UCSD-AML1 (cell line): ENCODE results near the gene KAZN.

ENCODE experiments used
- DNase-seq: peaks from one replicate; lab custom pipeline; 2025; ENCODE audit not compliant: unreplicated experiment; lab: John Stamatoyannopoulos, UW

KAZN gene

DNA sequence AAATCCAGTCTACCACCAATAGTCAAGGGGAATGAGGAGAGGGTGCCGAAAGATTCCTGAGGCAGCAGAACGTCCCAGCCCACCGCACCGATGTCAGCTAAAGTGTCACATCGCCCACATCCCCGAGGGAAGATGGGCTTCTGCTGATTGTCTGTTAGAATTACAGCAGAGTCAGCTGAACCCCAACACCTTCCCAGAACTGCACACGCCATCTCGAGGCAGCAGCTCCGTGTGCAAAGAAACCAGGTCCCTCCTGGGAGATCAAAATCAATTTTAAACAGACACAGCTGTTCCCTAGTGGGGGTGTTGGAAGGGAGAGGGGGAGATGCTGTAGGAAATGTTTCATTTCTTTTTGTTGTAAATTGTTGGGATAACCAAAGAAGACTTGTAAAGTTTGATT, 12.8 kb upstream of the KAZN start:
- DNase-seq = no peak

DNA sequence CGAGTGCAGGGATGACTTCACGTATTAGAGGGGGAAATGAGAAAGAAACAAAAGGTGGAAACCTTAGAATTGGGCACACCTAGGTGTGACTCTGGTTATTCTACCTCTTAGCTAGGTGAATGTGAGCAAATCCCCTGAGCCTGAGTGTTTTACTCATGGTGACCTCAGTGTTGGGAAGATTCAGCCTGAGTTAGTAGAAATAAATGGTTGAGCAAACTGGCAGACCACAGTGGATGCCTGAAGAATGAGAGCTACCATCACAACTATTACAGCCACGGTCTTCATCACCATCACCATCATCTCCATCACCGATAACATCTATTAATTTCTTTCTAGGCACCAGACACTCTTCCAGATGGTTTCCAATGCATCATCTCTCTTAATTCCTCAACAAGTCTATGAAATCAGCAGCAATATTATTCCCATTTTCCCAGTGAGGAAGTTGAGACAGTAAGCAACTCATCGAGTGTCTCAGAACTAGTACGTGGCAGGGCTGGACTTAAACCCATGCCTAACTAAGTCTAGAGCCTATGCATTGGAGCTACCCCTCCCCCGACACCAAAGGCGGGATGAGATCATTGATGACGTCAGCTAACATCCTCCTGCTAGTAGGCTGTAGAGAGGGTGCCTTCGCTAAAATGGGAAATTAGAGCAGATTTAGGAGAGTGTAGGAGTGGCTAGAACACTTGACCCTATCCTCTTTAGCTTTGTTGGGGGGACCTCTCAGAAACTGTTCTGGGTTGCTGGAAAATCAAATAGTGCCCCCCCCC, 7.9 kb upstream of the KAZN start:
- DNase-seq = no peak

DNA sequence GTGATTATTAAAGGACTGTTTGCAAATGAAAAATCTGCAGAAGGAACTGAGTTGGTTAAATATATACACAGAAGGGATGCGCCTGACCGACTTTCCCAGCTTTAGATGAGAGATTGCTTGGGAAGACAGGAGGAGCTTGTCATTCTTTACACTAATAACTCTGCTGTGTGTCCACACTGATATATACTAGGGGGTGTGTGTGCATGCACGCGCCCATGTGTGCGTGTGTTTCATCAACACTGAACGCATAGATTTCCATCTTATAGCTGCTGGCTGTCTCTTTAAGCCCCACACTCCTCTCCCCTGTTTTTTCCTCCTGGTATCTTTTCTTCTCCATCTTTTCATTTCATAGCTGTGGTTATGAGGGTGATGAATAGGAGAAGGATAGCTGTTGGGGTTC, 6.9 kb upstream of the KAZN start:
- DNase-seq = no peak

- no peak for DNase-seq
Measured at GRCh38 chr1:14592004-14592631, 6.4 kb upstream of the KAZN start.

DNA sequence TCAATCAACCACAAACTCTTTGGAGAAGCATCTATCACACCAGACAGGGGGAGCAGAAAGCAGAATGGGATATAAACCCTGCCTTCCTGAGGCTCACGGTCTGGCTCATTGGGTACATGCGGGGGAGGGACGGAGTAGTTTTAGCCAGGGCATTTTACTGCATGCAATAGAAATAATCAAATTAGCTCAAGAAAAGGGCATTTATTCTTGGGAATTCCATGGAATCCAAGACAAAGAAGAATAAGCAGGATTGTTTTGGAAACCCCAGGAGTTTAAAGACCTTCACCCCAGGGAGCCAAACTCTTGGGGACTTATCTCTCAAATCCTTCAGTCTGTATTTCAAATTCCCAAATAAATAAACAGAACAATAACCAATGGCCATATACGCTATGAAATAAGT, 5.2 kb upstream of the KAZN start:
- DNase-seq = no peak

DNA sequence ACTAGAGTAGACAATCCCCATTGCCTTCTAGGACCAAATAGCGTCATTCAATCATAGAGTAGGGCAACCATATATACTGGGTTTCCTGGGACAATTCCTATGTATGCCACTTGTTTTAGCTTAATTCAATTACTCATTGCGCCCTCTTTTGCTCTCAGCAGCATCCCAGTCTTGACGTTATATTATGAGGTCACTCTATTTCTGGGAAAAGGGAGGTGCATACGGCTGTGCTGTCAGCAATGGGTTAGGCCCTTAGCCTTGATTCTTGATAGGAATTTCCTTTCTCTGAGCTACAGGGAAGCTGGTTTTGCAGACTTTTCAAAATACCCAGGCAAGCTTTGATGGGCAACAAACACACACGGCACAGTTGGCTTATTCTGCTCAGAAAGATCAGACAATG, 4.4 kb upstream of the KAZN start:
- DNase-seq = no peak

- no peak for DNase-seq
Measured at GRCh38 chr1:14596591-14596990, 1.9 kb upstream of the KAZN start.

GRCh38 chr1:14597343-14598006, 1.0 kb upstream of the KAZN start:
- no peak for DNase-seq

DNA sequence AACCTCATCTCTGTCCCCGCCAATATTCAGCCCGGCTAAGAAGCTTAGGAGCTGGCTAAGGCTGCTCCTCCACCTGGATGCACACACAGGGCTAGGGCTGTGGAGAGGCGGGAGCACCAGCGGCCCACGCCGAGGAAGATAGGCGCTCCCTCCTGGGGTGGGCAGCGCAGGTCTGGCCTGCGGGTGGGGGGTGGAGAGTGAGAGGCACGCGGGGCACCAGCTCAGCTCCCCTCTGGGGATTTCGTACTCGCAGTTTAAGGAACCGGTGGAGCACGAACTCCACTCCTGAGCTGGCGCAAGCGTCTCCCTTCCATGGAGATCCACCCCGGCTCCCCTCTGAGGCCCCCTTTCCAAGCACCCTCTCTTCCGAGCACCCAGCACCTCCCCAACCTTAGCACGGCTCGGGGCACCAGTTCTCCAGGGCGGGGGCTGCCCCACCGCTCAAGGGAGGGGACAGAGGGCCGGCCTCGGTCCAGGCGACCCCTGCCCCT, 433 bp upstream of the KAZN start:
- DNase-seq = no peak

- DNase-seq = no peak
Measured at GRCh38 chr1:14599183-14599791, 802 bp downstream of the KAZN start.

DNA sequence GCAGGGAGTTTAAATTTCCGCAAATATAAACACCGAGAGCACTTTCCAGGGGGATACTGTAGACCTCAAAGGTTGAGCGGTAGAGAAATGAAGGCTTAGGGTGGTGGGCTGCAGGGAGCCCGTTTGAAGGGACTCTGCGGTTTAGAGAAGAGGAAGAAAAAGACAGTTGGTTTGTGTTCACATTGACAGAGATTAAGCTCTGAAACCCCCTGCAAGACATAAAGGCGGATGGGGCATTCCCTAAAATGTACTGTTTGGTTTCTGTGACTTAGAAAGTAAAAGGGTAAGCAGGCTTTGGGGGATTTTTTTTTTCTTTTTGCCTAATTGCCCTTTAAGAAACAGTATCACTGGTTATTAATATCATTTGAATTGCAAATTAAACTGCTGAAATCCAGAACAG, 1.3 kb downstream of the KAZN start:
- DNase-seq = no peak

GRCh38 chr1:14600405-14601112, 2.1 kb downstream of the KAZN start:
- no peak for DNase-seq

GRCh38 chr1:14602136-14602535, 3.7 kb downstream of the KAZN start:
- DNase-seq = no peak

DNA sequence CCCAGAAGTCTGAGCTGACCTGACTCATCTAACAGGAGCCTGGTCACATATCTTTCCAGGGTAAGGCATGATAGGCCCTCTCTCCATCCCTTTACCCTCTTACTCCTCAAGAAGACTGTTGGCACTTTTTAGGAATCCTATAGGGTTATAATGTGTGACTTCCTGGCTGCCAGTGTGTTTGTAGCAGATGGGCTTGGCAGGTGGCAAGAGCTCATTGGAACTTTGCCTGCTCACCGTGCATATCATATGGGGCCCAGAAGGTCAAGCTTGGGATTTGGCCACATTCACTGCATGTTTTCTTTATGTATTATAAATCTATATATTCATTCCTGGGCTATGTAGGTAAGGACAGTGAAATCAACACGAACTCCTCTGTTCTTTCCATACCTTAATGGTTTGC, 5.2 kb downstream of the KAZN start:
- DNase-seq = no peak

DNA sequence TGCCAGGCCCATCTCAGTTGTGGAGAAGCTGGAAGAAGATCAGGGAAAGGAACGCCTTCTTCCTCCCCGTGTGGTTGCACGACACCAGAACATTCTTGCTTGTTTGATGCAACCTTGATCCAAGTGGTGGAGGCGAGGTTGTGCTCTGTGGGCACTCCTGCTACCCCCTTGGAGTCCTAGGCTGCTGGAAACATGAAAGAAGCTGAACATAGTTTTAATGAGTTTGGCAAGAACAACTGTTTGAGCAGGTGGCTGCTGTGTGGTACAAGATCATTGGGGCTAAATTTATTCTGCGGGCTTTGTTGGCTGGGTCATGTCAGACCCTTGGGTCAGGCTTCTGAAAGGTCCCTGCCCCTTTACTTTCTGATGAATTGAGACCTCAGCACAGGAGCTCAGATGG, 5.9 kb downstream of the KAZN start:
- DNase-seq = no peak

- no peak for DNase-seq
Measured at GRCh38 chr1:14605945-14606344, 7.5 kb downstream of the KAZN start.

DNA sequence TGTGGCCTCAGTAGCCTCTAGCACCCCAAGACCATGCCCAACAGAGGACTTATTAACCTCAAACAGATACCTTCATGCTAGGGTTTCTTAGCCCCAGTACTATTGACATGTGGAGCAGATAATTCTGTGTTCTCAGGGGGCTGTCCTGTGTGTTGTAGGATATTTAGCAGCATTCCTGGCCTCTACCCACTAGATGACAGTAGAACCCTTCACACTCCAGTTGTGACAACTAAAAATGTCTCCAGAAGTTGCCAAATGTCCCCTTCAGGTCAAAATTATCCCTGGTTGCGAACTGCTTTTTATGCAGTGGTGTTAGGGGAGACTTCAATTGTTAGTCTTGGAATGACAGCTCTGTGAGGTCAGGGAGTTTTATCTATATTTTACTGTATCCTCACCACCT, 8.1 kb downstream of the KAZN start:
- no peak for DNase-seq

GRCh38 chr1:14607295-14607694, 8.8 kb downstream of the KAZN start:
- no peak for DNase-seq

DNA sequence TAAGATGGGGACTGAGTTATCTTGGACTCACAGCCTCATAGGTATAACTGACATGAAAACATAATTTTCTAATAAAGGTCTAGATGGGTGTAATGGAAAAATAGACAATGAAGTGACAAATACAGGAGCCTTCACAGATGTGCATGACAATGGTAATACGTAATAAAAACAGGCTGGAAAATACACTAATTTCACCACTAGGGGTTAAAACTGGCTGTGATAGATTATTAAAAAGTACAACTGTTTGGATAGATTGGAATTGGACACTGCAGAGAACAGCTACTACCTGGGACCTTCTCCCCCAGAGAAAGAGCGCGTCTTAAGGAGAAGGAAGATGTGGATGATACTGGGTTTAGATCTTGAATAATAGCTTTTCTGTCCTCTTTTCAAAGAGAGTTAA, 9.8 kb downstream of the KAZN start:
- no peak for DNase-seq

DNA sequence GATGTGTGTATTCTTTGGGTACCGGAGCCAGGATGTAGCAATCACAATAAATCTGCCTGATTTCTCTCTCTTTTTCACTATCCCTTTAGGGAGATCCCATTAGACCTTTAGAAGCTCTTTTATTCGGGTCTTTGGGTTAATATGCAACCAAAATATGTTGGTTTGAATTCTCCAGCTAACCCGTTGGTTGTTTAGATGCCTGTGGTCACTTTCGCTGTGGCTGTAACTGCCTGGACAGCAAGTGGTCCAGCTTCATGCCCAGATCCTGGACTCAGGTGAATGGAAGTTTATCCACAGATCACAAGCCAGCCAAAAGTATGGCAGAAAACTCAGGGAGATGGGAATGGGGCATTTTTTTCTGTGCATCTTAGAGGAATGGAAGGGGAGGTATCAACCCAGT, 12.3 kb downstream of the KAZN start:
- DNase-seq = no peak

DNA sequence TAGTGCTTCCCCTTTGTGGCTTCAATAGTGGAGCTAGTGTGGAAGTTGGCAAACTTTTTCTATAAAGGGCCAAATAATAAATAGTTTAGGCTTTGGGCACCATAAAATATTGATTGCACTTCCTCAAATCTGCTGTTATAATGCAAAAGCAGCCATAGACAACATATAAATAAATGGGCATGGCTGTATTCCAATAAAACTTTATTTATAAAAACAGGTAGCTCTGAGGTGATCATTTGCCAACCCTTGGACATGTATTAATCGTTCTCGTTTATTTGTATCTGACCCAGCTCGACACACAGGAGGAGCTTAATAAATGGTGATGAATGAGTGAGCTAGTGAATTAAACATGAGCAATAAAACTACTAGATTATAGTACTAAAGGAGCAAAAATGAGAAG, 13.3 kb downstream of the KAZN start:
- DNase-seq = no peak
